GM19452 (cell line): ENCODE measurements around the gene RPL15.

ENCODE experiments used
- ATAC-seq: cut with Tn5 transposase; IDR thresholded peaks from one replicate; pipeline ENCODE4 v1.9.1; 2021; ENCODE audit not compliant: unreplicated experiment

RPL15 gene

GRCh38 chr3:23928524-23928923 lies 11.6 kb downstream of the RPL15 start:
- ATAC-seq = no peak

GRCh38 chr3:23931597-23931996 lies 14.7 kb downstream of the RPL15 start:
- ATAC-seq = no peak

GRCh38 chr3:23932571-23932970 lies 15.6 kb downstream of the RPL15 start:
- ATAC-seq = no peak

GRCh38 chr3:23934253-23934652 lies 17.3 kb downstream of the RPL15 start:
- no peak for ATAC-seq

- ATAC-seq = no peak
Measured at GRCh38 chr3:23937296-23937695, 20.4 kb downstream of the RPL15 start.

- ATAC-seq = no peak
Measured at GRCh38 chr3:23938688-23939087, 21.8 kb downstream of the RPL15 start.

- ATAC-seq = no peak
Measured at GRCh38 chr3:23940775-23941174, 23.8 kb downstream of the RPL15 start.

- no peak for ATAC-seq
Measured at GRCh38 chr3:23941440-23941839, 24.5 kb downstream of the RPL15 start.

- no peak for ATAC-seq
Measured at GRCh38 chr3:23942546-23942945, 25.6 kb downstream of the RPL15 start.

- ATAC-seq = no peak
Measured at GRCh38 chr3:23944007-23944783, 27.3 kb downstream of the RPL15 start.

- ATAC-seq = peak; percentile 54
Measured at GRCh38 chr3:23944861-23945662, 28.1 kb downstream of the RPL15 start, which contains the start of gene NR1D2. Gene NR1D2, plus strand, starts transcription at chr3:23945286. Its CDS starts 293 bp downstream, at chr3:23945579.

- no peak for ATAC-seq
Measured at GRCh38 chr3:23945663-23945912, 28.7 kb downstream of the RPL15 start.

- peak; percentile 69 for ATAC-seq
Measured at GRCh38 chr3:23945913-23946687, 29.2 kb downstream of the RPL15 start.

GRCh38 chr3:23948761-23949160 lies 31.8 kb downstream of the RPL15 start:
- no peak for ATAC-seq

- peak; percentile 17 for ATAC-seq
Measured at GRCh38 chr3:23949784-23950183, 32.9 kb downstream of the RPL15 start.

GRCh38 chr3:23950293-23950692 lies 33.4 kb downstream of the RPL15 start:
- peak; percentile 34 for ATAC-seq

GRCh38 chr3:23952646-23953045 lies 35.7 kb downstream of the RPL15 start:
- ATAC-seq = peak; percentile 44

GRCh38 chr3:23953523-23953922 lies 36.6 kb downstream of the RPL15 start:
- no peak for ATAC-seq

GRCh38 chr3:23954144-23954543 lies 37.2 kb downstream of the RPL15 start:
- ATAC-seq = no peak

- no peak for ATAC-seq
Measured at GRCh38 chr3:23956701-23957100, 39.8 kb downstream of the RPL15 start.

GRCh38 chr3:23959135-23959900 lies 42.4 kb downstream of the RPL15 start:
- no peak for ATAC-seq
